ENCODE data around the gene PAX8.

The PAX8 gene

GRCh38 chr2:113266431-113266830 lies 12.3 kb downstream of the PAX8 start:
- ATAC-seq, result no peak
- TF ChIP-seq ZFP3 (CRISPR knock-in tag; IDR thresholded peaks at IDR 0.05) (no peak), BACH2 (CRISPR knock-in tag; IDR thresholded peaks at IDR 0.05; ENCODE audit: borderline replicate concordance) (no peak), ARNTL (CRISPR knock-in tag; IDR thresholded peaks at IDR 0.05; ENCODE audit: borderline replicate concordance, low read depth) (no peak), ZNF565 (CRISPR knock-in tag; conservative IDR thresholded peaks at IDR 0.05; ENCODE audit: low read depth) (no peak)

GRCh38 chr2:113264713-113265403 lies 13.9 kb downstream of the PAX8 start:
- no peak for ATAC-seq
- TF ChIP-seq CSDC2 (CRISPR knock-in tag; IDR thresholded peaks at IDR 0.05) (no peak), RARB (CRISPR knock-in tag; IDR thresholded peaks at IDR 0.05) (no peak), POU6F1 (CRISPR knock-in tag; IDR thresholded peaks at IDR 0.05; ENCODE audit: borderline replicate concordance, low read depth) (no peak), TCF4 (CRISPR knock-in tag; IDR thresholded peaks at IDR 0.05; ENCODE audit: borderline replicate concordance) (no peak), BACH2 (CRISPR knock-in tag; IDR thresholded peaks at IDR 0.05; ENCODE audit: borderline replicate concordance) (no peak)

GRCh38 chr2:113263546-113263945 lies 15.2 kb downstream of the PAX8 start:
- ATAC-seq, result no peak

GRCh38 chr2:113260991-113261390 lies 17.7 kb downstream of the PAX8 start:
- ATAC-seq, result no peak
- TF ChIP-seq ZFP30 (CRISPR knock-in tag; IDR thresholded peaks at IDR 0.05), result no peak
- TF ChIP-seq CSRNP3 (CRISPR knock-in tag; IDR thresholded peaks at IDR 0.05), result no peak
- no peak for TF ChIP-seq ISL1 (CRISPR knock-in tag; IDR thresholded peaks at IDR 0.05)
- no peak for TF ChIP-seq RARB (CRISPR knock-in tag; IDR thresholded peaks at IDR 0.05)
- no peak for TF ChIP-seq OSR1 (CRISPR knock-in tag; IDR thresholded peaks at IDR 0.05)
- no peak for TF ChIP-seq SNAI2 (CRISPR knock-in tag; IDR thresholded peaks at IDR 0.05)
- TF ChIP-seq TCF4 (CRISPR knock-in tag; IDR thresholded peaks at IDR 0.05; ENCODE audit: borderline replicate concordance), result no peak
- no peak for TF ChIP-seq ZNF8 (CRISPR knock-in tag; IDR thresholded peaks at IDR 0.05)
- no peak for TF ChIP-seq ESRRG (CRISPR knock-in tag; IDR thresholded peaks at IDR 0.05)
- no peak for TF ChIP-seq PPARA (CRISPR knock-in tag; IDR thresholded peaks at IDR 0.05; ENCODE audit: borderline replicate concordance)
- no peak for TF ChIP-seq ZNF565 (CRISPR knock-in tag; conservative IDR thresholded peaks at IDR 0.05; ENCODE audit: low read depth)
- no peak for TF ChIP-seq TSHZ2 (CRISPR knock-in tag; IDR thresholded peaks at IDR 0.05)
- TF ChIP-seq ZNF70 (CRISPR knock-in tag; IDR thresholded peaks at IDR 0.05), result no peak

More at GRCh38 chr2:113263546-113263945, 15.2 kb downstream of the PAX8 start:
- no peak for TF ChIP-seq OSR1 (CRISPR knock-in tag; IDR thresholded peaks at IDR 0.05)
- TF ChIP-seq TCF4 (CRISPR knock-in tag; IDR thresholded peaks at IDR 0.05; ENCODE audit: borderline replicate concordance), result no peak
- TF ChIP-seq GLIS3 (CRISPR knock-in tag; IDR thresholded peaks at IDR 0.05), result no peak
- no peak for TF ChIP-seq ZNF565 (CRISPR knock-in tag; conservative IDR thresholded peaks at IDR 0.05; ENCODE audit: low read depth)
- no peak for TF ChIP-seq CSRNP3 (CRISPR knock-in tag; IDR thresholded peaks at IDR 0.05)
- no peak for TF ChIP-seq ZNF70 (CRISPR knock-in tag; IDR thresholded peaks at IDR 0.05)
- no peak for TF ChIP-seq TSHZ2 (CRISPR knock-in tag; IDR thresholded peaks at IDR 0.05)
- no peak for TF ChIP-seq RARB (CRISPR knock-in tag; IDR thresholded peaks at IDR 0.05)
